Measurements from ENCODE around the gene RFNG.

DNA sequence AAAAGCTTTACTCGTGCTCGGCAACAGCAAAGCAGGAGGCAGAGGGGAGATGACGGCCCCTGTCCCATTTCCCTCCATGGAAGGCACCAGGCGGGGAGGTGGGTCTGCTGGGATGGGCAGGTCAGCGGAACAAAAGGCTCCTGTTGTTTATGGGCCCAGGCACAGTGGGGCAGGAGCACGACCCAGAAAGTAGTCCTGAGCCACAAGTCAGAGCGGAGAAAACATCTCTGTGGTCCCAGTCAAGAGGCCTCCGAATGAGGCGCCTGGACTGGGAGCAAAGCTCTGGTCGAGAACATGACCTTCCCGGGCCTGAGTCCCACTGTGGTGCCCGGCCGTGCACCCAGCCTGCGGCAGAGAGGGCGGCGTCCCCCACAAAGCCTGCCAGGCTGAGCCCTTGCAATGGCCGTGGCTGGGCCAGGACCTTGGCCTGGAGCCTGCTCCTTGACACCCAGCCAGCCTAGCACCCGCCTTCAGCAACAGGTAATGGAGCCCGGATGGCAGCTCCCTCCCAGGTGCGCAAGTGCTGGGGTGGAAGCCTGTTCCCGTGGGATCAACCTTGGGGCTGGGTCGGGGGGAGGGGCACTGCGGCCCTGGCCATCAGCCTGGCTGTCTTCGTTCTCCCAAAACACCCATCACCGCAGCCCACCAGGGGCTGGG is 3.6 kb downstream of the RFNG start:
- TF ChIP-seq CTCF (IDR thresholded peaks at IDR 0.05) (no peak), POLR2A (IDR thresholded peaks at IDR 0.05) (no peak)

All from uterus (tissue), 2 donors.